Thoracic aorta endothelial cell (primary cell): ENCODE results near the gene HOXC11. TPM values are rescaled to one million over a fixed set of nuclear protein-coding genes. Genes with fewer than 3 reads are reported as not detected.

Source experiments
- small RNA-seq: library from RNA; depleted of rRNA; stranded (forward); fragments of <200 nt; gene quantifications from one replicate; pipeline ENCODE3, GENCODE V24; 2012
- total RNA-seq: library from RNA; depleted of rRNA; stranded (reverse); fragments of >200 nt; gene quantifications from 2 replicates; pipeline ENCODE4 v1.2.3, GENCODE V29; 2012

HOXC11 gene
- not detected in 2 replicates for total RNA-seq

GRCh38 chr12:53972722-53973235, at the start of gene HOXC11:
HOXC11 (plus strand) TSS chr12:53973126; CDS start chr12:53973242, 116 bp downstream.

GRCh38 chr12:53938326-53939140, 34.4 kb upstream of the HOXC11 start, which contains the start of gene HOXC13:
HOXC13 (plus strand) TSS chr12:53938831; CDS start chr12:53938907, 76 bp downstream.

GRCh38 chr12:53954694-53955035, 18.3 kb upstream of the HOXC11 start, which contains the start of gene HOXC12:
HOXC12 (plus strand) TSS chr12:53954903; CDS start chr12:53954930, 27 bp downstream.

GRCh38 chr12:53974084-53975063, 1.4 kb downstream of the HOXC11 start, which contains the start of gene HOTAIR:
HOTAIR (minus strand) TSS chr12:53974954.

GRCh38 chr12:53984901-53985691, 12.2 kb downstream of the HOXC11 start, which contains the start of gene HOXC10:
HOXC10 (plus strand) TSS chr12:53985146; CDS start chr12:53985260, 114 bp downstream.

GRCh38 chr12:54000116-54001114, 27.5 kb downstream of the HOXC11 start, which contains the start of gene HOXC9:
HOXC9 (plus strand) TSS chr12:54000161; CDS start chr12:54000189, 28 bp downstream.

Small RNAs within 50 kb of the gene (small RNA-seq; reads per million reads assigned to genes)
- not detected for gene AC012531.3
- not detected for gene AC012531.4
- not detected for gene MIR196A2
- not detected for gene RF01905
- gene RF01906 = not detected

Other genes with a start within 250 kb of the HOXC11 start
- gene CALCOCO1, start 245.7 kb upstream of the HOXC11 start, total RNA-seq = 44.7 and 58.2 TPM in 2 replicates
- gene CISTR, start 221.1 kb upstream of the HOXC11 start, total RNA-seq = not detected in 2 replicates
- not detected in 2 replicates for gene HOXC13, start 34.3 kb upstream of the HOXC11 start, total RNA-seq
- not detected in 2 replicates for gene HOXC12, start 18.2 kb upstream of the HOXC11 start, total RNA-seq
- not detected in 2 replicates for gene HOTAIR, start 1.8 kb downstream of the HOXC11 start, total RNA-seq
- gene HOXC10, start 12.0 kb downstream of the HOXC11 start, total RNA-seq = not detected in 2 replicates
- gene HOXC9, start 27.0 kb downstream of the HOXC11 start, total RNA-seq = 0.22 TPM in 1 of 2 replicates, not detected in the other
- not detected in 2 replicates for gene HOXC8, start 35.9 kb downstream of the HOXC11 start, total RNA-seq
- not detected in 2 replicates for gene HOXC6, start 55.3 kb downstream of the HOXC11 start, total RNA-seq
- not detected in 2 replicates for gene HOXC5, start 59.9 kb downstream of the HOXC11 start, total RNA-seq
- not detected in 2 replicates for gene HOXC4, start 80.7 kb downstream of the HOXC11 start, total RNA-seq
- 15.6 and 18.6 TPM in 2 replicates for gene SMUG1, start 215.9 kb downstream of the HOXC11 start, total RNA-seq